T-helper 2 cell treated with Interferon-gamma antibody and Interleukin-4, amounts not matched to agents 100 ng/mL and 5 ng/mL, for 36 hours (primary cell): ENCODE data around the gene TCN2. TPM values are rescaled to one million over a fixed set of nuclear protein-coding genes. Genes with fewer than 3 reads are reported as not detected.
"Not testable (repeated sequence)": the region's sequence is repeated elsewhere in the genome, so short reads cannot be mapped to it uniquely, and the experiment has no call there.

ENCODE experiments used
- intact Hi-C: fragments of 100-400 bp; cut with micrococcal nuclease; formaldehyde crosslinking; loops from one replicate; pipeline ENCODE4 v1.15.1; 2023
- total RNA-seq: library from RNA; stranded (reverse); gene quantifications from 2 replicates; pipeline ENCODE4 v1.2.3, GENCODE V29; 2022

Gene TCN2
- total RNA-seq = 0.57 and 1.00 TPM in 2 replicates

DNA sequence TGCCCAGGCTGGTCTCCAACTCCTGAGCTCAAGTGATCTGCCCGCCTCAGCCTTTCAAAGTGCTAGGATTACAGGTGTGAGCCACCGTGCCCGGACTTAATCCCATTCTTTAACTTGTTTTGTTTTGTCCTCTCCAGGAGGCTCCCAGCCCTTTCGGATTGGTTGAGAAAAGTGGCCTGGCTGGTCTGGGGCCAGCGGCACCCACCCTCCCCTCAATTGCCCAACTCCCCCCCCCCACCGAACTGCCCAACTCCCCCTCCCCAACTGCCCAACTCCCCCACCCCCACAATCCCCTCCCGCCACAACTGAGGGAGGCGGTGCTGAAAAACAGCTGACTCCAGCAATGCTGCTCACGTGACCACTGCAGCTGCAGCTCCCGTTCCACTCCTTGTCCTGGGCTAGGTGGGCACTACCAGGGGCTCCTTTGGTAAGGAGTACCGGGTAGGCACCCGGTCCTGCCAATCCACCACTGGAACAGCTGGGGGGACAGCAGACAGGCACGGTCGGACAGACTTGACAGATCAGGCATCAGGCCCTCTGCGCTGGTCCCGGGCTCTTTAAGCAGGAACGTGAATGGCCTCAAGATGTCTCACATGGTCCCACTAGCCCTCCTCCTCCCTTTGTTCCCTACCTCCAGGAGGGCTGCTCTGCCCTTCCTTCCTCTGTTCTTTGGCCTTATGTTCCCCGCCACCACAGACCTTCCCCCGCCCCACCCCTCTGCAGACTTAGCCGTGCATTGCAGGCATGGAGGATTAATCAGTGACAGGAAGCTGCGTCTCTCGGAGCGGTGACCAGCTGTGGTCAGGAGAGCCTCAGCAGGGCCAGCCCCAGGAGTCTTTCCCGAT is at the start of gene TCN2:
Gene TCN2, plus strand, starts transcription at position 720 of the 845 bp plus-strand sequence. CDS start 158 bp downstream, outside the sequence.
- intact Hi-C loops = loop anchor here (2.0 kb wide), 1 partner anchor 14 kb away; no protein-coding TSS in a partner anchor

GRCh38 chr22:30557243-30557642 is 49.7 kb upstream of the TCN2 start:
- intact Hi-C loops = no loop called here

- intact Hi-C loops = no loop called here
Observed at GRCh38 chr22:30559889-30560288, 47.1 kb upstream of the TCN2 start.

DNA sequence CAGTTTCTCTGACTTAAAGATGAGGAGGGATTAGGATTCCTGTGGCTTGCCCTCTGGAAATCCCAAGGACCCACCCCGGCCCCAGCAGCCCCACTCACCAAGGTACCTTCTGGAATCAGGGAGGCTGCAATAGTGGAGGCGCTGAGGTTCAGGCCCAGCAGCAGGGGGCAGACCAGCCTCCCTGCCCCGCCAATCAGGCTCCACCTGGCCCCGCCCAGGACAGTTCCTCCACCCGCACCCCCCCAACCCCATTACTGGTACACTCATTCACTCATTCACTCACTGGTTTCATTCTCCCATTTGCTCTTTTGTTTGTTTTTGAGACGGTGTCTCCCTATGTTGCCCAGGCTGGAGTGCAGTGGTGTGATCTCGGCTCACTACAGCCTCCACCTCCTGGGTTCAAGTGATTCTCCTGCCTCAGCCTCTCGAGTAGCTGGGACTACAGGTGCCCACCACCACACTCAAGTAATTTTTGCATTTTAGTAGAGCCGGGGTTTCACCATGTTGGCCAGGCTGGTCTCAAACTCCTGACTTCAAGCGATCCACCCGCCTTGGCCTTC is 46.3 kb upstream of the TCN2 start:
- intact Hi-C loops = not testable (repeated sequence)

GRCh38 chr22:30561402-30562189 is 45.4 kb upstream of the TCN2 start:
- intact Hi-C loops = no loop called here

DNA sequence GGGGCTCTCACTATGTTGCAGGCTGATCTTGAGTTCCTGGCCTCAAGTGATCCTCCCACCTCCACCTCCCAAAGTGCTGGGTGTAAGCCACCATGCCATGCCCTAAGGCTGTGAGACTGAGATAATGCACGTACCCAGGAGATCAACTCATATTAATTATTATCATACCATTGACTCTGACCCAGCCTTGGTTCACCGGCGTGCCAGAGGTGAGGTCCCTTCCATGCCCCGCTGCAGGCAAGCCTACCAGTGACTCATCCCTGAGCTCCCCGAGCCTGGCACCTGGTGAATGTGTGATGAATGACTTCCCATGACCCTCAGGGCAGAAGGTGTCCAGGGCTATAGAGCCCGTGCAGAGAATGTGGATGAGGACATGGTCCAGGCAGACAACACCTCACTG is 44.6 kb upstream of the TCN2 start:
- intact Hi-C loops = no loop called here

DNA sequence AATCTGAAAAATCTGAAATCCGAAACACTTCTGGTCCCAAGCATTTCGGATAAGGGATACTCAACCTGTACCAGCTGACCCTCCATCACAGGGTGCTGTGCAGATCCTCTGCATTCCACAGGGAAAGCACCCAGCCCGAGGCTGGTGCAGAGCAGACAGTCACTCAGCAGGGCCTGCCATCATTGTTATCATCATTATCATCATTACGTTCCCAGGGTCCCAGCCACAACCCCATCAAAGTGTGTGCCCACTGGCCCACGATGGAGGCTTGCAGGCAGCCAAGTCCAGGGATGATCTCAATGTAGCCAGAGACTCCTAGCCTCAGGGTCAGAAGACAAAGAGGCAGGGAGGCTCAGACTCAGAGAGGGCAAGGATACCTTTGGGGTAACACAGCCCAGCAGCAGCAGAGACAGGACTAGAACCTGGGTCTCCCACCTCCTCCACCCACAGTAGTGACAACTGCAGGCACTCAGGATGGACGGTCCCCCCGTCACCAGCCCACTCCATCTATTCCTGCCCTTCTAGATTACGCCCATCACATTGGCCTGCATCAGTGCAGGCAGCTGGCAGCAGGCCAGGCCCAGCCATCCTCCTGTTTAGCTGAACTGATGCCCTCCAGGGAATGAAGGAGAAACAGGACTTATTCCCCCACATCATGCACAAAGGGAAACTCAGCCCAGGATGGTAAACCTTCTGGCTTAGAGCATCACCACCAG is 42.8 kb upstream of the TCN2 start:
- intact Hi-C loops = no loop called here

- intact Hi-C loops = no loop called here
Observed at GRCh38 chr22:30564761-30565119, 42.2 kb upstream of the TCN2 start.

- intact Hi-C loops = no loop called here
Observed at GRCh38 chr22:30565341-30565740, 41.6 kb upstream of the TCN2 start.

- intact Hi-C loops = no loop called here
Observed at GRCh38 chr22:30566125-30566524, 40.8 kb upstream of the TCN2 start.

DNA sequence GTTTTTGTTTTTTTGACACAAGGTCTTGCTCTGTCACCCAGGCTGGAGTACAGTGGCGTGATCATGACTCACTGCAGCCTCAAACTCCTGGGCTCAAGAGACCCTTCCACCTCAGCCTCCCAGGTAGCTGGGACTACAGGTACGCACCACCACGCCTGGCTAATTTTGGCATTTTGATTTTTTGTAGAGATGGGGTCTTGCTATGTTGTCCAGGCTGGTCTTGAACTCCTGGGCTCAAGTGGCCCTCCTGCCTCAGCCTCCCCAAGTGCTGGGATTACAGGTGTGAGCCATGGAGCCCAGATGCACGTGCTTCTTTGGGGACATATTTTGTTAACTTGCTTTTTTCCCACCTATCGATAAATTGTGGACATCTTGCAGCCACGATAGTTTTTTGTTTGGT is 39.7 kb upstream of the TCN2 start:
- intact Hi-C loops = not testable (repeated sequence)

- intact Hi-C loops = no loop called here
Observed at GRCh38 chr22:30568137-30568805, 38.7 kb upstream of the TCN2 start.

- intact Hi-C loops = no loop called here
Observed at GRCh38 chr22:30569674-30570202, 37.2 kb upstream of the TCN2 start.

DNA sequence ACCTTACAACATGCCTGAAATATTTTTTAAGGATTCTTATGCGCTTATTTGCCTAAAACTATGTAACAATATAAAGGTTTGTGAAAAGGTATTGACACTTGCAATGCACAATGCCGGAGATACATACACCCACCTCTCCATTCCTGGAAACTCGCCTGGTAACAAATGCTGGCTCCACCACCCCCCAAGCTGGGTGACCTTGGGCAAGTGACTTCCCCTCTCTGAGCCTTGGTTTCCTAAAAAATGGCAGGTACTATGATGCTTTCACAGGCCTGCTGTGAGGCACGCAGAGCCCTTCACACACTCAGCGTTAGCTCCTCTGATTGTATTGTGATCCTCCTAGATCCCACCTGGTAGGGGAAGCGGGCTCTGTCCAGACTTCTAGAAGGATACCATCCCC is 34.8 kb upstream of the TCN2 start:
- intact Hi-C loops = no loop called here

DNA sequence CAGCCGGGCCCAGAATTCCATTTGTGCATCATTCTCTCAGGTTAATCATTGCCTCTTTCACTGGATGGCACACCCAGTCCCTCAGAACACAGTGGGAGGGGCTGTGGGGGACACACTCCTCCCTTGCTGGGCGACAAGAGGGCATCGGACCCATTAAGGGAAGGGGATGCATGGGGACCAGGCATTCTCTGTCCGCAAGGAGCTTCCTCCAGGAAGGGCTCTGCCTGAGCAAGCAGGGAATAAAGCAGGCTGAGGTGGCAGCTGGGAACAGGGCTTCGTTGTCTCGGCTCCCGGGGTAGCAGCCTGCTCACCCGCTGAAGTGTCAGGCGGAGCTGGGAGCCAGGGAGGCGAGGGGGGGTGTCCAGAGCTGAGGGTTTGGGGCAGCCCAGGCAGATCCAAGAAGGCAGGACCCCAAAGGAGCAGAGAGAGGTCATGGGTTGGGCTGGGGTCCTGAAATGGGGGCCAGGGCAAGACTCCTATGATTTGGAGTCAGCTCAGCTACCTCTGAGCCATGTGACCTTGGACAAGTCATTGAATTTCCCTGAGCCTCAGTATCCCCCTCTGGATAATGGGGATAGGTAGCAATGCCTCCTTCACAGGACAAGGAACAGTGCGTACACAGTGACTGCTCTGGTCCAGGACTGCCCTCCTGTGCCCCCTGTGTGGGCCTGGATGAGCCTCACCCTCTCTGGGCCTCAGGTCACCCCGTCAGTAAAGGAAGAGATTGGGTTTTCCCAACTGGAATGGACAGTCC is 34.0 kb upstream of the TCN2 start:
- intact Hi-C loops = no loop called here

DNA sequence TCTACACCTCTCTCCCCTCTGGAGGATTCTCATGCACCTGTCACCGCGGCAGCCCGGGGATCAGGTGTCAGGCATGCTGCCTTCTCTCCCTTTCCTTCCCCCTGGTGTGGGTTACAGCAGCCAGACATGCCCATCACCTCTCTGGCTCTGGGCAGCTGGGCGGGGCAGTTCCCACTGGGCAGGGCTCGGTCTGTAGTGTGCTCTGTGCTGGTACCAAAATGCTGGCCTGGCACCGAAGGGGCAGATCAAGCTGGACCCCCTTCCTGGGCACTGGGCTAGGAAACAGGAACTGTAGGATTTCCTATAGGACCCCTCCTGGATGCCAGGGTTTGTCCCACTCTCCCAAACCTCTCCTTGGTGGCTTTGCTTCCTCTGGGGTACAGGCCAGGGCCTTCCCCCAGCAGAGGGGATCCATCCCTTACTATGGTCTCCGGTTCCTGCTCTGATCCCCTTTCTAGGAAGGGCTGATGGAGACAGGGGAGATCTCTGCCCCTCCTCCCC is 33.3 kb upstream of the TCN2 start:
- intact Hi-C loops = no loop called here

- intact Hi-C loops = no loop called here
Observed at GRCh38 chr22:30574095-30574981, 32.6 kb upstream of the TCN2 start, which contains the start of gene GAL3ST1. GAL3ST1 (minus strand) TSS chr22:30574665; CDS start chr22:30557392, 17,273 bp downstream.

GRCh38 chr22:30574997-30575671 is 31.8 kb upstream of the TCN2 start:
- intact Hi-C loops = no loop called here
